Measurements from ENCODE around the gene PLXNA3. TPM values are rescaled to one million over a fixed set of nuclear protein-coding genes. Genes with fewer than 3 reads are reported as not detected.

Gene PLXNA3
- total and polyA plus RNA-seq, 10 of the 15 experiments (the other 5 are each of a cell fraction or from before 2014, with no cell fraction given) = 0.26 to 26.8 (median 3.4) TPM

GRCh38 chrX:154481195-154481594 is 23.1 kb downstream of the PLXNA3 start:
- H2AFZ ChIP-seq (ENCODE audit: control insufficient read depth, low read depth, low read length) = no peak overlapping the region
- no peak overlapping the region for H3K27ac ChIP-seq (ENCODE audit: control insufficient read depth, insufficient read depth)
- no peak overlapping the region for H3K4me3 ChIP-seq
- H3K27me3 ChIP-seq (replicated peaks in 1 of 2; ENCODE audit: control insufficient read depth in 2 of 2, insufficient read depth in 2 of 2, low read length in 1 of 2) = no peaks in the 10 kb centered on the region
- SMC1A ChIA-PET (ENCODE audit: uncharacterized antibody, unreplicated experiment) = interaction anchor here (0.9 kb wide), 1 partner anchor 46 kb away, joined by 5 read pairs; no protein-coding TSS in a partner anchor
- 53% methylated on average over 4 of the region's 5 CpGs for WGBS (ENCODE audit: insufficient coverage, insufficient replicate concordance, low lambda C conversion rate, missing lambda C conversion rate)
- CTCF ChIA-PET = interaction anchor here (1.2 to 2.5 kb wide), 2 partner anchors 46 to 107 kb away, joined by 3 to 8 read pairs; no protein-coding TSS in a partner anchor
- TF ChIP-seq MYB (IDR thresholded peaks at IDR 0.05; ENCODE audit: borderline replicate concordance, low read depth, low read length) = no peak
- no peak for TF ChIP-seq JUNB (IDR thresholded peaks at IDR 0.05)
- no peak for TF ChIP-seq IRF4 (IDR thresholded peaks at IDR 0.05; ENCODE audit: low read depth, low read length)
- no peak for TF ChIP-seq EED (IDR thresholded peaks at IDR 0.05; ENCODE audit: low read depth)
- TF ChIP-seq E2F4 (IDR thresholded peaks at IDR 0.05; ENCODE audit: low read depth, low read length) = no peak
- TF ChIP-seq CTCF (IDR thresholded peaks at IDR 0.05 in 2 of 3, conservative IDR thresholded peaks at IDR 0.05 in 1 of 3; ENCODE audit: control insufficient read depth in 2 of 3, extremely low read depth in 1 of 3, insufficient read depth in 1 of 3, low read depth in 3 of 3, low read length in 3 of 3) = no peak
- no peak for TF ChIP-seq FOXM1 (IDR thresholded peaks at IDR 0.05; ENCODE audit: low read depth, low read length)
- no peak for TF ChIP-seq ZSCAN29 (IDR thresholded peaks at IDR 0.05)
- no peak for TF ChIP-seq PML (IDR thresholded peaks at IDR 0.05; ENCODE audit: low read length)
- TF ChIP-seq BRCA1 (IDR thresholded peaks at IDR 0.05; ENCODE audit: low read depth, low read length) = no peak
- TF ChIP-seq RFX5 (IDR thresholded peaks at IDR 0.05; ENCODE audit: low read depth, low read length) = no peak
- H3K9me3 ChIP-seq (replicated peaks; ENCODE audit: control insufficient read depth, insufficient read depth, low read length) = no peaks in the 10 kb centered on the region
- no peaks in the 10 kb centered on the region; a peak in 2 of 4 replicates for H3K36me3 ChIP-seq (ENCODE audit: control insufficient read depth in 2 of 2, insufficient read depth in 2 of 2, low read length in 1 of 2)
- ATAC-seq = no peak
- peaks cover 8% of the 10 kb centered on the region; the same call in 1 of the 2 replicates for H3K4me1 ChIP-seq (ENCODE audit: control insufficient read depth, insufficient read depth, low read length)
- in situ Hi-C loops (cut with MboI) = no loop called here
- H4K20me1 ChIP-seq (ENCODE audit: control insufficient read depth, insufficient read depth) = no peaks in the 10 kb centered on the region
- H3K4me2 ChIP-seq (ENCODE audit: control insufficient read depth, insufficient read depth) = no peak overlapping the region
- no peak for DNase-seq (ENCODE audit: low read depth, low spot score)
- RAD21 ChIA-PET (ENCODE audit: unreplicated experiment) = no interaction called here
- peaks cover 16% of the 10 kb centered on the region for H3K79me2 ChIP-seq (ENCODE audit: control insufficient read depth, insufficient read depth, low read length)
- FAIRE-seq = no peak
- no peak overlapping the region for H3K9ac ChIP-seq (ENCODE audit: control insufficient read depth, insufficient read depth, low read length)
- intact Hi-C loops (cut with micrococcal nuclease; ENCODE audit: unreplicated experiment) = no loop called here
- POLR2A ChIA-PET = interaction anchor here (0.6 to 1.4 kb wide), 4 partner anchors 8 to 69 kb away, joined by 3 to 5 read pairs (median 4); partner anchors contain the start of gene SLC10A3
- no TSS peak for BruUV-seq (replicated peaks)
